ENCODE results near the gene UBE2V1. TPM values are rescaled to one million over a fixed set of nuclear protein-coding genes. Genes with fewer than 3 reads are reported as not detected.

The UBE2V1 gene
- total RNA-seq, 4 donors from 2014 or later, result 80.5 to 162 (median 99.0) TPM

Other genes starting within 250 kb of the UBE2V1 start
- gene SPATA2, start 197.6 kb downstream of the UBE2V1 start, total RNA-seq, result 1 to 10 TPM; 7.3 to 9.3 (median 8.7) TPM
- gene RNF114, start 176.8 kb downstream of the UBE2V1 start, total RNA-seq, result 100 to 1,000 TPM; 134 to 150 (median 138) TPM
- 1 to 10 TPM in 3 of 4 donors, under 1 TPM in 1; 0.56 to 4.1 (median 1.4) TPM for gene SNAI1, start 130.2 kb downstream of the UBE2V1 start, total RNA-seq
- 10 to 100 TPM; 30.5 to 82.2 (median 57.3) TPM for gene PEDS1, start 40.6 kb upstream of the UBE2V1 start, total RNA-seq
- 10 to 100 TPM; 43.2 to 83.9 (median 69.2) TPM for gene CEBPB, start 77.7 kb upstream of the UBE2V1 start, total RNA-seq

All from suprapubic skin (tissue), 4 donors.